Stimulated activated CD8-positive, alpha-beta memory T cell treated with anti-CD3 and anti-CD28 coated beads, Interleukin-7, amount 100 ng/mL, for 24 hours (primary cell): Measurements from ENCODE around the gene LTBP1.

Source experiments
- DNase-seq: peaks from one replicate; pipeline ENCODE4 v3.0.0-alpha.2; 2020; ENCODE audit warnings: low read depth

The LTBP1 gene

GRCh38 chr2:33115196-33115595, 168.4 kb downstream of the LTBP1 start:
- DNase-seq, result no peak

- no peak for DNase-seq
Measured at GRCh38 chr2:33115728-33116127, 169.0 kb downstream of the LTBP1 start.

DNA sequence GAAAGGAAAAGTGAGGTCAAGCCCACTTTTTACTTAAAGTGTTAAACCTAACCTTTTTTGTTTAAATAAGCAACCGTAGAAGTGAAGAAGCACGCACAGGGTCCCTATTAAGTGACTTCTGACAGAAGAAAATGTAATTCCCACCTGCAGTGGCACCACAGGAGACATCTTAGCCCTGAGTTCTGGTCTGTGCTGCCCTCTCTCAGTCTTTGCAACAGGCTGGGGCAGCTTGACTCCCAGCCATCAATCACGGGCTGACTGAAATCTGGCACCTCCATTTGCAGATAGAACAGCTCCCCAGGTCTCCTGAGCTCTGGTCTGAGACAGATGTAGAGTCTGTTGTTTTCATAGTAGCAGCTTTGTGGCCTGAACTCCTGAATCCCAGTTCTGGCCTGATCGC, 170.0 kb downstream of the LTBP1 start:
- DNase-seq, result no peak

DNA sequence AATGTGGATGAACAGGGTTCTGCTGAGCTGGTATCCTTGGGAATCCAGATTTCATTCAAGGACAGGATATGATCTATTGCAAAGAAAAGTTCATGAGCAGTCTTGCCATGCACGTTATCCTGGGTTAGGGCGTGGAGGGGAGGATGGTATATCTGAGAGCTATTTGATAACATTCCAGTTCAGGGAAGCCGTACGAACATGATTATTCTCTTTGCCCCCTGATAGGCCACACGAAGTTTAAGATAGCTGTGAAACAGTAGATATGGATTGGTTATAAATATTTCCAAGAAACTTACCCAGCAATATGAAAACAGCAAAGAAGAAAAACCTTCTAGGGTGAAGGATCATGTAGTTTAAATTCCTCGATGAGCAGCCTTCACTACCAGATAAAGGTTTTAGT, 171.9 kb downstream of the LTBP1 start:
- no peak for DNase-seq

GRCh38 chr2:33121416-33121815, 174.7 kb downstream of the LTBP1 start:
- no peak for DNase-seq

- no peak for DNase-seq
Measured at GRCh38 chr2:33121925-33122324, 175.2 kb downstream of the LTBP1 start.

GRCh38 chr2:33122726-33123125, 176.0 kb downstream of the LTBP1 start:
- DNase-seq, result no peak

GRCh38 chr2:33123216-33123615, 176.5 kb downstream of the LTBP1 start:
- DNase-seq, result no peak

- no peak for DNase-seq
Measured at GRCh38 chr2:33126552-33126951, 179.8 kb downstream of the LTBP1 start.

DNA sequence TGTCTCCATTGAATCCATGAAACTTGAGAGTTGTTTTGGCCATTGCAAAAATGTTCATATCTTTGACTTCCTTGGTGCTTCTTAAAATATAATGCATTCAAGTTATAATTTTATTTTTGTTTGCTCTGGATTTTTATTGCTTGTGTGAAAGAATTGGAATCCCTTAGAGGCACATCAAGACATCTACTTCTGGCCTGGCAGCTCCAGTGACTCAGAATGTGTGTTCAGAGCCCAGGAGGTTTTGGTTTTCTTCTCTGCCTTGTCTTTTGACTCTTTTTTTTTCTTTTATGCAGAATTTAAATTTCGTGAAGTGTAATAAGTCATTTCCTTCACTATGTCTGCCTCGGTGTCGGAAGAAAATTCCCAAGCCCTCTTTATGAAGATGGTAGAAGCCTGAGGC, 180.2 kb downstream of the LTBP1 start:
- DNase-seq, result no peak

GRCh38 chr2:33129263-33130053, 182.7 kb downstream of the LTBP1 start:
- no peak for DNase-seq

GRCh38 chr2:33130054-33130447, 183.3 kb downstream of the LTBP1 start:
- DNase-seq, result no peak

DNA sequence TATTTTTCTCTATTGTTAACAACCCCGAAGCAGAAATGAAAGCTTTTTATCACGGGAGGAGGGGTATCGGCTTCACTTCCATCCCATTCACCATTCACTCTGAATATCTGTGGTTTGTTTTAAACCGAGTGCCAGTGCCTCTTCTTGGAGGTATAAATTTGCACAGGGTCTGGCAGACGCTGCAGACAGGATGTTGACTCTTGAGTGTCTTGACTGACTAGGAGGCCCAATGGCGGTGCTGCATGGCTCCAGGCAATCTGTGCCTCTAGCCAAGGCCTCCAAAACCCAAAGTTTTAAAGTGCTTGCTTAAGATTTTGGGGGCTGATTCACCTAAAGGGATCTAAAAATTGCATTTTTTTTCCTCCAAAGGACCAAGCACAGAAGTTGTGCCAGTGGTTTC, 183.8 kb downstream of the LTBP1 start:
- DNase-seq, result no peak

GRCh38 chr2:33131111-33131510, 184.4 kb downstream of the LTBP1 start:
- DNase-seq, result no peak

DNA sequence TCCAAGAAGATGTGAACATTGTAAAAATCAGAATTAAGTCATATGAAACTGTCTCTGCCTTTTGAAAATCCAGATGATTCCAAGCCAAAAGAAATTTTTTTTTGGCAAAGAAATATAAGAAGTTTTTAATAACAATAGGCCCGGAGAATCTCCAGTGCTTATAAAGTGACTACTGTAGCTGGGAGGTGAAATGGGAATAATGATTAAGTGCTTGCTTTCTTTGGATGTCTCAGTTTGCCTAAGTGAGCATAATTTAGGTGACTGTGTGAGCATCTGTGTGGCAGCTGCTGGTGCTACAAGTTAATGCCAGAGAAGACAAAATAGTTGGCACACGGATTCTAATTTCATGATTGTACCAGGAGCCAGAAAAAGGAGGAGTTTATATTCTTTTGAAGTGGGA, 185.0 kb downstream of the LTBP1 start:
- no peak for DNase-seq

- no peak for DNase-seq
Measured at GRCh38 chr2:33133454-33133952, 186.8 kb downstream of the LTBP1 start.

DNA sequence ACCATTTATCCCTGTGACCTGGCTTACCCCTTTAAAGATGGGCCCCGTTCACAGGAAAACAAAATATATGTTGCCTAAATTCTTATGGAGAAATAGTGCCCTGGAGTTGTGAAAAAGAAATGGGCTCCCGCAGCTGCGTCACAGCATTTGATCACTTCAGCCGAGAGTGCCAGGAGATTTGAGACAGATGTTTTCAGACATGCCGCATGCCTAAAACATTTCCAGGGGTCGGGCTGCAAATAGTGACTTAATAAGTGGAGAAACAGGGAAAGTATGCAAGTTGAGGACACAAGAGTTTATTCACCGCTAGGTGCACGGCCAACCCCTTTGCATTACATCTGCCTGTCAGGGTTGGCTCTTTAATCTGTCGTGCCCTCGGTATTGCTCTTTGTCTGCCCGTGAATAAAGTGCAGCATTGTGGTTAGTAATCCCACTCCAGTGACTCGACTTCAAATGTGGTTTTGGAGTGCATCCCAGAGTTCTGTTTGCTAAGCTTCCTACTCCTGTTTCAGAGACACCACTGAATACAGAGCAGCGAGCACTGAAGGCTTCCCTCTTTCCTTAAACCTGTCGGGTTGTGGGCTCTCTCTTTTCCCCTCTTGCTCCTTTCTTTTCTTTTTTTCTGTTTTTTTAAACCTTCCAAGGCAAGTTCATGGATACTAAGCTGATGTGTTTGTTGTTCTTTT, 187.5 kb downstream of the LTBP1 start:
- DNase-seq, result no peak

DNA sequence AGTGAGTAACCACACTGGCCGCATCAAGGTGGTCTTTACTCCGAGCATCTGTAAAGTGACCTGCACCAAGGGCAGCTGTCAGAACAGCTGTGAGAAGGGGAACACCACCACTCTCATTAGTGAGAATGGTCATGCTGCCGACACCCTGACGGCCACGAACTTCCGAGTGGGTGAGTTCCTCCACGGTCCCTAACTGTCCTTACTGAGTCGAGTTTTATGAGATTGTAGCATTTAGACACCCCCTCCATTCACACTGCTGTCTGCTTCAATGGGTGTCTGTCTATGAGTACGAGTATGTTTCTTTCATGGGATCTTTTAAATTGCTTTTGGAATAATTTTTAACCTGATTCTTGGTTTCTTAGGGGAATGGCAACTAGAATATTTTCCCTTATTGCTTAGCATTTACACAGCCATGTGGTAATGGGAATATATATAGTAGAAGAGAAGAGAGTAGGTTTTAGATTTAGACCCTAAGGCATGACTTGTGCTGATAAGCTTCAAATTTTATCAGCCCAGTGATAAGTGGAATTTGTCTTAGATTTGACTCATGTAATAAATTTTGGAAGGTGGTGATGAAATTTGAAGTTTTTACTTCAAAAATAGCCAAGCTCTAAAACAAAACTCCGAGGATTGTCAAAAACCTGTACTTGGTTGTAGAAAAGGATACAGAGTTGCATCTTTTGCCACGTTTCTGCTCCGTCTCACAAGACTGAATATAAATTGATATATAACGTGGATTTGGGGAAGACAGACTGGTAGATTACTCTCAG, 188.2 kb downstream of the LTBP1 start:
- no peak for DNase-seq

GRCh38 chr2:33135645-33136044, 188.9 kb downstream of the LTBP1 start:
- DNase-seq, result no peak

DNA sequence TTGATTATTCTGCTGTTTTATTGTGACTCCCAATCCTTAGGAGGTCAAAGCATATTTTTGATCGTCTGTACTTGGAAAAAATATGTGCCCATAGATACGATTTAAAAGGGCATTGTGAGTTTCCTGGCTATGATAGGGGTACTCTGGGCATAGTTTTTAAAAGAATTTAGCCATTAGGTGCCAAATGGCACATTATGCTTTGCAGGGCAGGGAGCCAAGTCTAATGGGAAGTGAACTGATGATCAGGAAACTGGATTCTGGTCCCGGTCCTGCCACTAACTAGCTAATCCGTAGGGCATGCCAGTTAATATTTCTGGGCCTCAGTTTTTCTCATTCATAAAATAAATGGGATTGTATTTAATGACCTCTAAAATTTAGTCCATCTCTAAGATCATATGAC, 189.3 kb downstream of the LTBP1 start:
- DNase-seq, result no peak

DNA sequence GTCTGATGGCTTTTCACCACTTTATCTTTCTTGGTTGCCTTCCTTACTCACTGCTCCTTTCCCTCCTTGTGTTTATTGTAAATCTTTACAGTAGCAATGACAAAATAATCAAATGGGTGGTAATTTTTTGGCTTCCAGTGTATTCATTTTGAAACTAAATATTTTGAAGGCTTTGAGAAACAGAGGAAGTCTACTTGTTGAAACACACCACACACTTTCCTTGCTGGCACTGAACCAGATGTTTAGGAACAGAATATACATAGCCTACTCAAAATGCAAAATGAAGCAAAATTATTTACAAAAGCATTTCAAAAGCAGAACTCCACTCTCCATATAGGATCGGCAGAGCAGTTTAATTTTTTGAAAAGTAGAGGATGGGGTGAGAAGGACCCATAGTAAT, 189.8 kb downstream of the LTBP1 start:
- no peak for DNase-seq

DNA sequence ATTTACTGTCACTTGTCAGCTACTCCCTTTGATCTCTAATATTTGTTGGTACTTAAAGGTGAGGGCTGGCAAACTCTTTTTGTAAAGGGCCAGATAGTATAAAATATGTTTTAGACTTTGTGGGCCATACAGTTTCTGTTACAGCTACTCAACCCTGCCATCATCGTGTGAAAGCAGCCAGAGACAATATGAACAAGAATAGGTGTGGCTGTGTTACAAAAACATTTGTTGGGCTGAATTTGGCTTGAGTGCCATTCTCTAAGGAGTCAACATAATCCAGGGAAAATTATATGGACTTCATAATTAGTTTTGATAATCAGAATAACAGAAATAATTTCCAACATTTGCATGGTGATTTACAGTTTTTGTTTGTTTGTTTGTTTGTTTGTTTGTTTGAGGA, 190.6 kb downstream of the LTBP1 start:
- no peak for DNase-seq

DNA sequence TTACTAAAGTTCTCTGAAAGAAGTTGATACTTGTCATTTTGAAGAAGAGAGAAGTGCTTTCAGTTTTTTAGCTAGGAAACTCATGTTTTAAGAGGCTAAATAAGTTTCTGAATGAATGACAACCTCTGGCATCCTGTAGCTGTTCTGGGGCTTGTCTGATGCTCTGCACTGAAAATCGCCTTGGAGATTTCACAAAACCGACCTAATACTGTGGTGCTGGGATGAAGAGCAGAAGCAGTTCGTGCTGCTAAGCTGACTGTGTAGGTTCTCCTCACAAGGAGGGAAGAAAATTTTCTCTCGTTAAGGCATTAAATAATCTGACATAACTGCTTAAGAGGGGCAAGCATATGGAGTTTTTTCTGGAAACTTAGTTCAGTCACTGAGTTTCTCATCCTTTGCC, 193.2 kb downstream of the LTBP1 start:
- DNase-seq, result no peak
